ENCODE measurements around the gene BMP2K. TPM values are rescaled to one million over a fixed set of nuclear protein-coding genes. Genes with fewer than 3 reads are reported as not detected.

BMP2K gene
- 31.8 and 36.5 TPM in 2 replicates for polyA plus RNA-seq (2011; rRNA removed)
- 33.9 and 62.4 TPM in 2 replicates for polyA minus RNA-seq (2011; rRNA and poly(A)+ RNA removed)

- ChIA-PET CTCF (interaction anchor here (0.5 to 2.3 kb wide), 4 partner anchors 30 to 782 kb away, joined by 3 to 6 read pairs (median 3); no protein-coding TSS in a partner anchor), POLR2A (interaction anchor here (0.6 to 1.1 kb wide), 3 partner anchors 20 to 232 kb away, joined by 3 to 6 read pairs (median 3); no protein-coding TSS in a partner anchor)
- no peak for TF ChIP-seq CTCF (IDR thresholded peaks at IDR 0.05; ENCODE audit: low read depth, low read length)
- H3K9me3 ChIP-seq (ENCODE audit: control insufficient read depth, insufficient read depth, low read length) = no peaks in the 10 kb centered on the region
- DNase-seq (ENCODE audit: low read depth, low spot score) = no peak
- no peaks in the 10 kb centered on the region for H3K27me3 ChIP-seq (ENCODE audit: control insufficient read depth, insufficient read depth, low read length)
- peak within 1 kb of the TSS; percentile 83 for H3K4me3 ChIP-seq (ENCODE audit: low read depth, low read length)
- H3K27ac ChIP-seq (ENCODE audit: low read depth, low read length) = peak within 1 kb of the TSS; percentile 99
Observed at GRCh38 chr4:78776079-78776728, at the start of gene BMP2K. TSS of gene BMP2K (plus strand) at chr4:78776350. CDS start at chr4:78776544, 194 bp downstream.

DNA sequence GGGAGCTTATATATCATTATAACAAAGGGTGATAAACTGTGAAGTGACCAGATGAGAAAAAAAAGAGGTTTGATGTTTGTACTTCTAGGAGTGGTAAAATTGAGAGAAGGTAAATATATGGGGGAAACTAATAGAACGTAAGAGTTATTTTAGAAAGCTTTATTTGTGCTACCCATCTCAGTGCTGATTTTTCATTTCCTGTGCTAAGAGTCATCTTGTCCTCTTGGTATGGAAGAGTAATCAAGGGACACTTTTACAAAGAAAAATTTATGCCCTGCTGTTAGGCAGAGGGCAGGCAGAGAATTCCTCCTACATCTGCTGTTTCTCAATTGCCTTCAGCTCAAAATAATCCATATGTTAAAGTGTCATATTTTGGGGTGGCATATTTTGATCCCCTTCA lies 49.6 kb upstream of the BMP2K start:
- DNase-seq (ENCODE audit: low read depth, low spot score) = no peak
- Histone ChIP-seq H3K27me3 (ENCODE audit: control insufficient read depth, insufficient read depth, low read length) (no peaks in the 10 kb centered on the region), H3K9me3 (ENCODE audit: control insufficient read depth, insufficient read depth, low read length) (no peaks in the 10 kb centered on the region), H3K27ac (ENCODE audit: low read depth, low read length) (no peak overlapping the region), H3K4me3 (ENCODE audit: low read depth, low read length) (no peak overlapping the region)
- ChIA-PET CTCF (interaction anchor here (0.7 to 1.6 kb wide), 3 partner anchors 16 to 138 kb away, joined by 3 to 4 read pairs (median 3); no protein-coding TSS in a partner anchor), POLR2A (no interaction called here)
- TF ChIP-seq CTCF (IDR thresholded peaks at IDR 0.05; ENCODE audit: low read depth, low read length) = no peak

DNA sequence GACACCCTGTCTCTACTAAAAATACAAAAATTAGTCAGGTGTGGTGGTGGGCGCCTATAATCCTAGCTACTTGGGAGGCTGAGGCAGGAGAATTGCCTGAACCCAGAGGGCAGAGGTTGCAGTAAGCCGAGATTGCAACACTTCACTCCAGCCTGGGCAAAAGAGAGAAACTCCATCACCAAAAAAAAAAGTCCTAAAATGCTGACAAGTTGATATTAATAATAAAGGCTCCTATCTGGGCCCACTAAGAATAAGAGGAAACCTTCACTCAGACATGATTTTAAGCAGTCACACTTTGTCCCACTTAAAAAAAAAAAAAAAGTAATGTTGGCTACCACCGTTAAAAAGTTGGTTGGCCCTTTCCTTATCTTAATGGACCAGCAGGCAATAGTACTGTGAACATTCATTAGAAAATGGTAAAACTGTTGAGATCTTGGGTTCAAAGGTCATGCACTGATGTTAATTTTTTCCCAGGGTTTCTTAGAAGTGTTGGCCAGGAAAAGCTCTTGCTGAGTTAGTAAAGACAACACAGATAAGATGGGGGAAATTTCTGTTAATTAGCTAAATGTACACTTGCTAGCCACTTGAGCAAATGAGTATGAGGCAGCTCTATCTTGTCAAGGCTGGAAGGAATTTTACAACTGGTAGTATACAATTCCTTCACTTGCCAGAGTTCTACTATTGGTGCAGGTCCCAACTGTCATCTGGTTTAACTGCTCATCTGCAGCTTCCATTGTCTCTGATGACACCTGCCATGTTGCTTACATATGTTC lies 43.6 kb upstream of the BMP2K start:
- Histone ChIP-seq H3K9me3 (ENCODE audit: control insufficient read depth, insufficient read depth, low read length) (no peaks in the 10 kb centered on the region), H3K27me3 (ENCODE audit: control insufficient read depth, insufficient read depth, low read length) (no peaks in the 10 kb centered on the region), H3K4me3 (ENCODE audit: low read depth, low read length) (no peak overlapping the region), H3K27ac (ENCODE audit: low read depth, low read length) (no peak overlapping the region)
- no peak for TF ChIP-seq CTCF (IDR thresholded peaks at IDR 0.05; ENCODE audit: low read depth, low read length)
- POLR2A ChIA-PET = no interaction called here
- DNase-seq (ENCODE audit: low read depth, low spot score) = no peak
- CTCF ChIA-PET = interaction anchor here (0.6 to 1.1 kb wide), 2 partner anchors 21 to 45 kb away, joined by 3 to 8 read pairs; no protein-coding TSS in a partner anchor

GRCh38 chr4:78734441-78735162 lies 41.5 kb upstream of the BMP2K start:
- H3K27me3 ChIP-seq (ENCODE audit: control insufficient read depth, insufficient read depth, low read length) = no peaks in the 10 kb centered on the region
- ChIA-PET CTCF (no interaction called here), POLR2A (no interaction called here)
- H3K27ac ChIP-seq (ENCODE audit: low read depth, low read length) = no peak overlapping the region
- H3K9me3 ChIP-seq (ENCODE audit: control insufficient read depth, insufficient read depth, low read length) = no peaks in the 10 kb centered on the region
- H3K4me3 ChIP-seq (ENCODE audit: low read depth, low read length) = no peak overlapping the region
- DNase-seq (ENCODE audit: low read depth, low spot score) = no peak
- TF ChIP-seq CTCF (IDR thresholded peaks at IDR 0.05; ENCODE audit: low read depth, low read length) = no peak
